DMS79 treated with DMSO at 0.1 percent for 48 hours (cell line): ENCODE results near the gene TRMT10C.
"Not testable (repeated sequence)": the region's sequence is repeated elsewhere in the genome, so short reads cannot be mapped to it uniquely, and the experiment has no call there.

Experiments
- DNase-seq: peaks from one replicate; lab custom pipeline; 2025; lab: John Stamatoyannopoulos, UW

Gene TRMT10C

DNA sequence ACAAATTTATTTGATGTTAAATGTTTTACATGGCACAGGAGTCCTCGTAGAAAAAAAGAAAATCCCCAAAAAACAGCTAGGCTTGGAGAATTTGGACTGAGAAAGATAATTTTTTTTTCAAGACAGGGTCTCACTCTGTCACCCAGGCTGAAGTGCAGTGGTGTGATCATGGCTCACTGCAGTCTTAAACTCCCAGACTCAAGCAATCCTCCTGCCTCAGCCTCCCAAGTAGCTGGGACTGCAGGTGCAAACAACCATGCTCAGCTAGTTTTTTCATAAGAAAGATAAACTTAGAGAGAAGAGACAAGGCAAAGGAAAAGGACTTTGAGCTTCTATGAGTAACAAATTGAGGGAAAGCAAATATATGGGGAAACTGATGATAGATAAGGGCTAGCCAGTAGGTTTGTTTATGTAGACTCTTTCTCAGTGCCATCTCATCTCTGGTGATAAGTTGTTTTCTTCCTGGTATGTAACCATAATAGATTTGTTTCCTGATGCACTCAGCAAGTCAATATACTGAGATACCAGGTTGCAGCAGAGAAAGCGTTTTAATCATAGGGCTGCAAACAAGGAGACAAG, 13.1 kb upstream of the TRMT10C start:
- DNase-seq: no peak

GRCh38 chr3:101549473-101549872, 12.2 kb upstream of the TRMT10C start:
- no peak for DNase-seq

- DNase-seq: not testable (repeated sequence)
These were observed 10.1 kb upstream of the TRMT10C start for GRCh38 chr3:101551359-101552081.

DNA sequence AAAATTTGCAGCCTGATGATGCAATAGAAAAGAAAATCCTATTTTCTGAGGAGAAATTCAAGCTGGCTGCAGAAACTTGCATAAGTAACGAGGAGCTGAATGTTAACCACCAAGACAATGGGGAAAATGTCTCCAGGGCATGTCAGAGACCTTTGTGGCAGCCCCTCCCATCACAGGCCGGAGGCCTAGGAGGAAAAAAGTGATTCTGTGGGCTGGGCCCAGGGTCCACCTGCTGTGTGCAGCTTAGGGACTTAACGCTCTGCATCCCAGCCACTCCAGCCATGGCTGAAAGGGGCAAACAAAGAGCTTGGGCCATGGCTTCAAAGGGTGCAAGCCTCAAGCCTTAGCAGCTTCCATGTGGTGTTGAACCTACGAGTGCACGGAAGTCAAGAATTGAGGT, 8.3 kb upstream of the TRMT10C start:
- DNase-seq: not testable (repeated sequence)

GRCh38 chr3:101556064-101556463, 5.6 kb upstream of the TRMT10C start:
- DNase-seq: no peak

DNA sequence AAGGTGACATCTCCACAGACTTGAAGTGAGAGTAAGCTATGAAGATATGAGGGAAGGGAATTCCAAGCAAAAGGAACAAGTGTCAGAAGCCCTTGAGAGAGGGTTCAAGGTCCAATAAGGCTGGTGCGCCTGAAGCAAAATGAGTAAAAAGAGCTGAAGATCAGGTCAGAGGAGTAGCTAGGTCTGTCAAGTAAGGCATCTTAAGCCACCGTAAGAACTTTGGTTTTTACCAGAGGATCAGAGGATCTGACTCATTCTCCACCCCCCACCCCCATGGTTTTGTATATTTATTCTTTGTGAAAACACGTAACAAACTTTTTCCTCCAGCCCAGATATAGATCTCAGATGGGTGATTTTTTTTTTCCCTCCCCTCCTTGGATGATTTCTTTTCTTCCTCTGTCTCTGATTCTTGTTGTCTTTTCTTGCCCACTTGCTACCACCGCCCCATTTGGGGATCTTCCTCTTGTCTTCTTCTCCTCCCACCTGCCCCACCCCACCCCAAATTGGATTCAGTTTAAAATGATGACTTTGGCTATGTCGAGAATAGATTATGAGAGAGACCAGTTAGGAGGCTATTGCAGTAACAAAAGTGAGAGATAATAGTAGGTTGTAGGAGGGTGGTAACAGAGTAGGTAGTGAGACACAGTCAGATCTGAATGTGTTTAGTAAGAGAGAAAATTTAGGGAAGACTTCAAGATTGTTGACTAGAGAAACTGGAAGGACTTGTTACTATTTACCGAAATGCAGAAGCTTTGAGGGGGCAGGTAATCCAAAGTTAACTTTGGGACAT, 6.1 kb downstream of the TRMT10C start:
- no peak for DNase-seq

DNA sequence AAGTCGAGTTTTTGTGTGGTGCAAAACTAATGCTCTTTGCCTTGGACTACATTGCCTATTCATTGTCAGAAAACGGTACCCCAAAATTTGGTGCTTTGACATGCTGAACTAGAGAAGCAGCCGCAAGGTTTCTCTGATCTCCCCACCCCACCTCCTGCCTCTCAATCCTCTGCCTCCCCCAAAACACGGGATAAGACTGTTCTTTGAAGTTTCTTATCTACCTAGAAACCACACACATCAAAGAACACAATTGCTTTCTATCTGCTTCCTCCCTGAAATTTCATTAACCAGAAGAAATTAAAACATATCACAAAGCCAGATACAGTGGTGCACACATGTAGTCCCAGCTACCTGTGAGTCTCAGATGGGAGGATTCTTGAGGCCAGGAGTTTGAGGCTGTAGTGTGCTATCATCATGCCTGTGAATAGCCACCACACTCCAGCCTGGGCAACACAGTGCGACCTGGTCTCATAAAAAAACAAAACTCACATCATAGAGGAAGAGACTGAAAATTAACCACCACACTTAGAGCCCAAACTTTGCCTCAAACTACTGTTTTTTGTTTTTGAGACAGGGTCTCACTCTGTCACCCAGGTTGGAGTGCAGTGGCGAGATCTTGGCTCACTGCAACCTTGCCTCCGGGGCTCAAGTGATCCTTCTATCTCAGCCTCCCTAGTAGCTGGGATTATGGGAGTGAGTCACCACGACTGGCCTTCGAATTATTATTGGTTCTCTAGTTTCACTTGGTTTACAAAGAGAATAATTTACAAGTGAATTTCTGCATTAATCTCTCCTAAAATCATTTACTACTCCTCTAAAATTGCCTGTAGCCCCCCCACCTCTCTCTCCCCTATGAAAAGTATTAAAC, 9.6 kb downstream of the TRMT10C start:
- DNase-seq: no peak

DNA sequence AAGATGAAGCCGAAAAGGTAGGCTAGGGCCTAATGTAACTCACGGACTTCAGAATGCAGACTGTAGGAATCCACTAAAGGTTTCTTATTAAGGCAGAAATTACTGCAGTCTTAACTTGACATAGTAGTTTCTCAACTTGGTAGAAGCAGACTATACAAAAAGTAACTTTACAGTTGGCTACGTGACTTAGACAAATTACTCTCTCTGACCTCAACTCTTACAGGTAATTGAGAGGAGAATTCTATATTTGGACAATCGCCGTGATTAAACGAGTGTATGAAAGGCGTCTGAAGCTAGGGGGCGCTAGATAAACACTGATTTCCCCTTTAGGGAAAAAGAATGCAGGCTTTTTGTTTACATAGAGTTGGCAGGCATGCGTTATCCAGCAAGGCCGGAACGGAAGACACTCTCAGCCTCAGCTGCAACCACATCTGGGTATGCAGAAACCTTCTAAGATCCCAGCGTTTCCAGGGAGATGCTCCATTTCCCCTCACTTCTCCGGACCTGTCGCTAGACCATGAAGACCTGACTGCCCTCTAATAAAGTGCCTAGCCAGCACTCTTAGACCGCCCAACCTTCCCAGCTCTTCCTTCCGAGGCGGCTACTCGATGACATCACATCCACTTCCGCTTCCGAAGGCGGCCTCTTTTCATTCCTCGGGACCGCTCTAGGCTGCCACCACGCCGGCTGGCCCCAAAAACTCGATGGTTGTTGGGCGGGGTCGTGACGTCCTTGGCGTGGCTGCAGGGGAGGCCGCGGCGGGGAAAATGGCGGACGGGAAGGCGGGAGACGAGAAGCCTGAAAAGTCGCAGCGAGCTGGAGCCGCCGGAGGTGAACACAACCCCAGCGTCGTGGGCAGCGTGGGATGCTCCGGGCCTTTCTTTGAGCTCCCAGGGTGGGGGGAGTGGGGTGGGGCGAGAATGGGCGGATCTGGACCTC, 12.1 kb downstream of the TRMT10C start, which contains the start of gene PCNP:
TSS of gene PCNP (plus strand) at position 732 of the 939 bp plus-strand sequence. CDS start at position 768, 36 bp downstream.
- DNase-seq: peak; percentile 97

DNA sequence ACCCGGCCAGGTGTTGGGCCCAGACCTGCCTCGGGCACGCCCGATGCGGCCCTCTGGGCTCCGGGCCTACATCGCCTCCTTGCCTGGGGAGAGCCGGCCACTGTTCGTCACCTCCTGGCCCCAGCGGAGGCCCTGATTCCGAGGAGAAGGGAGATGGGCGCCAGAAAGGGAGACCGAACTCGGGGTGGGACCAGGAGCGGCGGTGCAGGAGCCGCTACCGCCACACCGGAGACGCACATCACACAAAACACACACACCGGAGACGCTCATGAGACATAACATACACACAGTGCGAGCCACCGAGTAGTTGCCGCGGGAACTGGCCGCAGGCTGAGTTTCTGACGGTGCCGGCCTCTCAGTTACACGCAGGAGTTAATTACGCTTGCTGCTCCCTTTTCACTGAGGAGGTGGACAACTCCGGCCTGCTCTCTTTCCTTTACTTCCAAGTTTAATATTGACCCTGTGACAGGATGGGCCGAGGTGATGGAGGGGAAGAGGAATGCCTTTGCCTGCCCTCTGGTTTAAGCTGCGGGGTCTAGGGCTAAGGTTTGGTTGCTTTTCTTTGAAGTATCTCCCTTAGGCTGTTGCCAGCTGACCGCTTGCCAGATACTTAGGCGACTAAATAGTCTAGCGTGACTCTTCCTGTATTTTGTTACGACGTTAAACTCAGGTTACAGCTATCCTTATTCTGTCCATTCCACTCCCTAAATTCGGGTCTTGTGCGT, 12.9 kb downstream of the TRMT10C start:
- DNase-seq: peak; percentile 58

DNA sequence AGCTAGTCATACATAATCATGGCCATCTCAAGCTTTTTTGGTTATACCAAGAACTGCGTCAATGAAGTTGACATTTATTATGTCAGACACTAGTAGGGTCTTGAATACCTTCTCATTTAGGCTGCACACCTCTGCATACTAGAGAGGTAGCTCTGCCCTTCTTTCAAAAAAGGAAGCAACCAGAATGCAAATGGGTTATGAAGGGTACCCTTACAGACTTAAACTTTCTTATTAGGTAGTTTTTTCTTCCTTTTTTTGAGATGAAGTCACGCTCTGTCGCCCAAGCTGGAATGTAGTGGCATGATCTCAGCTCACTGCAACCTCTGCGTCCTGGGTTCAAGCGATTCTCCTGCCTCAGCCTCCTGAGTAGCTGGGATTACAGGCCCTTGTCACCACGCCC, 15.6 kb downstream of the TRMT10C start:
- no peak for DNase-seq

DNA sequence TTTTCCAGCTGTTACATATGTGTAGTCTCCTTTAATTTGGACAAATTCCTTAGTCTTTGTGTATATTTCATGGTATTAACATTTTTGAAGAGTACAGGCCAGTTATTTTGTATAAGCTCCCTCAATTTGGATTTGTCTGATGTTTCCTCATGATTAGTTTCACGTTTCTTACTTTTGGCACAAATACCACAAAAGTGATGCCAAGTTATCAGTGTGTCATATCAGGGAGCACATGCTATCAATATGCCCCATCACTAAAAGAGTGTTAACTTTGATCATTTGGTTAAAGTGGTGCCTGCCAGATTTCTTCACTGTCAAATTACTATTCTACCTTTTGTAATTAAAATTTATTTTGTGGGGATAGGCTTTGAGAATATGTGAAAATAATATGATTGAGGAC, 26.9 kb downstream of the TRMT10C start:
- DNase-seq: no peak

- no peak for DNase-seq
These were observed 29.4 kb downstream of the TRMT10C start for GRCh38 chr3:101591071-101591470.

DNA sequence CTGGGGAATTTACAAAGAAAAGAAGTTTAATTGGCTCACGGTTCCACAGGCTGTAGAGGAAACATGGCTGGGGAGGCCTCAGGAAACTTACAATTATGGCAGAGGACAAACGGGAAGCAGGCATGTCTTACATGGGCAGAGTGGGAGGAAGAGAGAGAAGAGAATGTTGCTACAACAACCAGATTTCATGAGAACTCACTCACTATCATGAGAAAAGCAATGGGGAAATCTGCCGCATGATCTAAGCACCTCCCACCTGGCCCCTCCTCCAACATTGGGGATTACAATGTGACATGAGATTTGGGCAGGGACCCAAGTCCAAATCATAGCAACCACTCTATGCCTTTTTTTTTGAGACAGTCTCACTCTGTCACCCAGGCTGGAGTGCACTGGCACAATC, 41.1 kb downstream of the TRMT10C start:
- DNase-seq: no peak

- DNase-seq: no peak
These were observed 41.5 kb downstream of the TRMT10C start for GRCh38 chr3:101603184-101603583.

- DNase-seq: not testable (repeated sequence)
These were observed 43.7 kb downstream of the TRMT10C start for GRCh38 chr3:101605398-101605797.

DNA sequence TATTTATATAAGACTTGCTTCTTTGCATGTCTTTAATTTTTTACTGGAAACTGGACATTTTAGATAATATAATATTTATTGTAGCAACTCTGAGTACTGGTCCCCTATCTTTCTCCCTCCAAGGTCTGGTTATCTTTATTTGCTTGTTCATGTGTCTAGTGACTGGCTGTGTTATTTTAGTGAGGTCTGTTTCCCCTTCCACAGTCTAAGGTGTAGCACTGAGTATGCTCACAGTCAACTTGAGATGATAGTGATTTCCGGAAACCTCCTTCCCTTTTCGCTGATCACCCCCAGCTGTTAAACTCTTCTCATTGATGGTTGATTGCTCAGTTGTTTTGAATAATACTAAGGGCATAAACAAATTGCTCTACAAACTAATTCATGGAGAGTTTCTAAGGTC, 49.4 kb downstream of the TRMT10C start:
- DNase-seq: no peak

DNA sequence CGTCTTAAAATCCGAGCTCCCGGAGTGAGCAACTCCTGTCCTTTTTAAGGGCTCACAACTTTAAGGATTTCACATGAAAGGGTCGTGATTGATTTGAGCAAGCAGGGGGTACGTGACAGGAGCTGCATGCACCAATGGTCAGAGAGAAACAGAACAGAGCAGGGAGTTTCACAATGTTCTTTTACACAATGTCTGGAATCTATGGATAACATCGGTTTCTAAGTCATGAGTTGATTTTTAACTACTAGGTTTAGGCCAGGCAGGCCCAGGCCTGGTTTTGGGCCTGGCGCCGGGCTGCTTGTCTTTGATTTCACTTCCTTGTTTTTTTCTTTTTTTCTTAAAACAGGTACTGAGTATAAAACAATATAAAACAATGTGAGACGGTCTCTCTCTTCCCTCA, 51.3 kb downstream of the TRMT10C start:
- DNase-seq: not testable (repeated sequence)

GRCh38 chr3:101615525-101615924, 53.9 kb downstream of the TRMT10C start:
- no peak for DNase-seq
